Measurements from ENCODE around the gene MEIG1.
"Not testable (repeated sequence)": the region's sequence is repeated elsewhere in the genome, so short reads cannot be mapped to it uniquely, and the experiment has no call there.

MEIG1 gene

DNA sequence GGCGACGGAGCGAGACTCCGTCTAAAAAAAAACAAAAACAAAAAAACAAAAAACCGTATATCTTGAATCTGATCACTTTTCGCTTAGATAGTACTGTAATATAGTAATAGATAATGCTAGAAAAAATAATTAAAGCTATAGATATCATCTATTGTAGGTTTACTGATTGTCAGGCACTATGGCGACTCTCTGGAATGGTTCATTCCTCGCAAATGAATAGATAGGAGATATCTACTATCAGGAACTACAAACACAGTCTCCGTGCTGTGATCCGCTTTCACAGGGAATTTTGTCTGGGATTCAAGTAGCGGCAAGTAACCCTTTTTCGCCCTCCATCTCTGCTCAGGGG lies 342 bp upstream of the MEIG1 start:
- no peak for DNase-seq

DNA sequence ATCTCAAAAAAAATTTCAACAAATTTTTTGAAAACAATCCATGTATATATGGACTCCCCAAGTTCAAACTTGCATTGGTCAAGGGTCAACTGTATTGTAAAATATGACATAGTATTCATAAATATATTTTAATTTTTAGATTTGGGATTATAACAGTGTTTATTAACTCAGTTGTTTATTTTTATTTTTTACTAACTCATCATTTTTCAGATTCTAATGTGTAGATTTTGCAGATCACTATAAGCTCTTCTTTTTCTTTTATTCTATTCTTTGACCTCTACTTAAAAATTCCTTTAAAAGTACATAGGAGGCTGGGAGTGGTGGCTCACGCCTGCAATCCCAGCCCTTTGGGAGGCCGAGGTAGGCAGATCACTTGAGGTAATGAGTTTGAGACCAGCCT lies 8.7 kb downstream of the MEIG1 start:
- no peak for DNase-seq

DNA sequence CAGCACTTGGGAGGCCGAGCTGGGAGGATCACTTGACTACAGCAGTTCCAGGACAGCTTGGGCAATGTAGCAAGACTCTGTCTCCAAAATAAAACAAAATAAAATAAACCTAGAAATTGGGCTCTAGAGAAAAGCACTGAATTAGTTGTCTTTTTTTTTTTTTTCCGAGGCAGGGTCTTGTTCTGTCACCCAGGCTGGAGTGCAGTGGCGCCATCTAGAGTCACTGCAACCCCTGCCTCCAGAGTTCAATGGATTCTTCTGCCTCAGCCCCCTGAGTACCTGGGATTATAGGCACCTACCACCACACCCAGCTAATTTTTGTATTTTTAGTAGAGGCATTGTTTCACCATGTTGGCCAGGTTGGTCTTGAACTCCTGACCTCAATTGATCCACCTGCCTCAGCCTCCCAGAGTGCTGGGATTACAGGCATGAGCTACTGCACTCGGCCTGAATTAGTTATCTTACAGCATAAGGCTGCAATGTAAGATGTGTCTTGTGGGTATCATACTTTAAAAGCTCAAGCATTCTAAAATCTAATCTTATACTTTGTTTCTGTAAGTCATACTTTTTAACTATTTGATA lies 12.8 kb downstream of the MEIG1 start:
- peak; percentile 28 for DNase-seq

DNA sequence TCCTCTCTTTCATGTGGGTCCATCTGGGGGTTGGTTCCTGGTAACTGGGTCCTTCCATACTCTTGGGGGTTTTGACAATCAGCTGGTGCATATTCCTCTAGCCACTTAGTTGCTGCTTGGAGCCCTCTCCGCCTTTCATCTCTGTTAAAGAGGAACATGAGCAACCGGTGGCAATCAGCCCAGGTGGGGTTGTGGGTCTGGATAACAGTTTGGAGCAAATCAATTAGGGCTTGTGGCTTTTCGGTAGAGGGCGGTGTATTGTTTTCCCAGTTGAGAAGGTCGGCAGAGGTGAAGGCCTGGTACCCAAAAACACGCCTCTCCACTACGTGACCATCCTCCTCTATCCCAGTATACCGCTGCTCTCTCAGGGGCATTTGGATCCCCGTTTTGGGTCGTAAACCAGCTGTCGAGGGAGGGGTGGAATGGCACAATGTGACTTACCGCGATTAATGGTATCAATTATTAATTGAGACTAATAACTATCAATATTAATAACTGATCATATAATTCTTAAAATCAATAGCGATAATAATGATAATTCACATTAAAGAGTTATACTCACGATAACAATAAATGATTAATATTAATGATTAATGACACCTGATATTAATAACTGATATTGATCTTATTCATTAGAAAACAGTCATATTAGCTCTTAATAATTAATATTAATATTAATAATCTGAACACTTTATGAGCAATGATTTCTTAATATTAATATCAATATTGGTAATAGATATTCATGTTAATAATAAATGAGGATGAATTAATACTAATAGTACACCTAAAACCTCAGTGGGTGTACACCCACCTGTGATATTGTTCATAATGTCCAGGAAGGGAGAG lies 15.2 kb downstream of the MEIG1 start:
- DNase-seq = not testable (repeated sequence)

DNA sequence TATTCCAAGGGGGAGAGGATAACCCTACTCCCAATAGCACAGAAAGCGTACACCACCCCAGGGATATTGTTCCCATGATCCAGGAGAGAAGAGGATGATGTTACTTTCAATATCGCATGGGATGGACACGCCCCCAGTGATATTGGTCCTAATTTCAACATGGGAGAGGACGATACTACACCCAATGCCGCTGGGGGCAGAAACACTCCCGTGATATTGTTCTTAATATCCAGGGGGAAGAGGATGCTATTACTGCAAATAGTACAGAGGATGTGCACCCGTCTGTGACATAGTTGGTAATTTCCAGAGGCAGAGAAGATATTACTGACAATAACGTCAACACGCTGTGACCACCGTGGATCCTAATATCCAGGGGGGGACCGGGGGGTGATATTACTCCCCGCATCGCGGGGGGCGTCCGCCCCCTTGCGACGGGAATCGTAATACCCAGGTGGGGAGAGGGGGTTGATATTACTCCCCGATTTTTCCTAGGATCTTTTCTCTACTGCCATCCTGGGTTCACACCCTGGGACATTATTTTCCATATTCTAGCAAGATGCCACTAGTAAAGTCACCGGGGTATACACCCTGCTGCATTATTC lies 16.6 kb downstream of the MEIG1 start:
- DNase-seq = no peak

DNA sequence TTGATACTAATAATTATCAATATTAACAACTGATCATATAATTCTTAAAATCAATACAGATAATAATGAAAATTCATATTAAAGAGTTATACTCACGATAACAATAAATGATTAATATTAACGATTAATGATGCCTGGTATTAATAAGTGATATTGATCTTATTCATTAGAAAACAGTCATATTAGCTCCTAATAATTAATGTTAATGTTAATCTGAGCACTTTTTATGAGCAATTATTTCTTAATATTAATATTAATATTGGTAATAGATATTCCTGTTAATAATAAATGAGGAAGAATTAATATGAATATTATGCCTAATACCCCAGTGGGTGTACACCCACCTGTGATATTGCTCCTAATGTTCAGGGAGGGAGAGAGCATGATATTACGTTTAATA lies 23.6 kb downstream of the MEIG1 start:
- DNase-seq = no peak

DNA sequence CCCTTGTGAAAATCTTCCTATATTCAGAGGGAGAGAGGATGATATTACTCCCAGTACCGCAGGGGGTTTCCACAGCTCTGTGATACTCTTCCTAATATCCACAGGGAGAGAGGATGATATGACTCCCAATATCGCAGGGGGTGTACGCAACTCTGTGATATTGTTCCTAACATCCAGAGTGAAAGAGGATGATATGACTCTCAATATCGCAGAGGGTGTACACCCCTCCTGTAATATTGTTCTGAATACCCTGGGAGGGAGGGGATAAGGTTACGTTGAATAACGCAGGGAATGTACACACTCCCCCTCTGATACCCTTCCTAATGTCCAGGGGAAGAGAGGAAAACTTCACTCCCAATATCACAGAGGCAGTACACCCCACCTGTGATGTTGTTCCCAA lies 30.4 kb downstream of the MEIG1 start:
- DNase-seq = not testable (repeated sequence)

DNA sequence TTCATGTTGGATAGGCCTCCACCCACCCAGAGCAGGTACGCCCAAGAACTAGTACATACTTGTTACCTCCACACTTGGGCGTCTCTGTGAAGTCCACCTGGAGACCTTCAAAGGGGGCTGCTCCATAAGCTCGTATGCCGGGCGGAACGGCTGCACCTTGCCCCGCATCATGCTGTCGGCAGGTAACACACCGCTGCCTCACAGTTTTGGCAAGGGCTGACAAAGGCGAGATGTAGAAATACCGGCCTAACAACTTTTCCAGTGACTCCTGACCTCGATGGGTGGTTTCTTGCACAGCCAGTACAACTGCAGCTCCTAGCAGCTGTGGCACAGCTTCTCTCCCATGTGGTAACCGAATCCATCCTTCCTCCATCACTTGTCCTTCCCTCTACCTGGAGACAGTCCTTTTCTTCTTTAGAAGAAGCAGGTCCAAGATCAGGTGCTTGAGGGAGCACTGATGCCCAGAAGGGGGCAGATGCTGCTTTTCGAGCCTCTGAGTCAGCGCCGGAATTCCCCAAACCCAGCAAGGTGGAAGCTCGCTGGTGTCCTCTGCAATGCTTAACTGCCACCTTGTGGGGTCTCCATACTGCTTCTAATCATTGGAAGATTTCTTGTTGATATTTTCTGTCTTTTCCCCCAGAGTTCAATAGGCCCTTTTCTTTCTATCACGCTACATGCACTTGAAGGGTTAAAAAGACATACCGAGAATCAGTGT lies 32.0 kb downstream of the MEIG1 start:
- not testable (repeated sequence) for DNase-seq

DNA sequence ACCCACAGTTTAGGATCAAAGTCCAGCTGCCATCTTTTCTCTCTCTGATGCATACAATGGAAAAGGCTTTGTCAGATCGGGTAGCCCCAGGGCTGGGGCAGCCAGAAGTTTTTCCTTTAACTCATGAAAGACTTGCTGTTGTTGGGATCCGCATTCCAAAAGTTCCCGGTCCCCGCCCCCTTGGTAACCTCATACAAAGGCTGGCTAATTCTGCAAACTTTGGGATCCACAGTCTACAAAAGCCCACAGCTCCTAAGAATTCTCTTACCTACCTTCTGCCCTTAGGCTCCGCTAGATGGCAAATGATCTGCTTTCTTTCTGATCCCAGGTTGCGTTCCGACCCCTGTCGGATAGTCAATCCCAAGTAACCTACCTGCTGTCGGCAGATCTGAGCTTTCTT lies 33.1 kb downstream of the MEIG1 start:
- DNase-seq = not testable (repeated sequence)

DNA sequence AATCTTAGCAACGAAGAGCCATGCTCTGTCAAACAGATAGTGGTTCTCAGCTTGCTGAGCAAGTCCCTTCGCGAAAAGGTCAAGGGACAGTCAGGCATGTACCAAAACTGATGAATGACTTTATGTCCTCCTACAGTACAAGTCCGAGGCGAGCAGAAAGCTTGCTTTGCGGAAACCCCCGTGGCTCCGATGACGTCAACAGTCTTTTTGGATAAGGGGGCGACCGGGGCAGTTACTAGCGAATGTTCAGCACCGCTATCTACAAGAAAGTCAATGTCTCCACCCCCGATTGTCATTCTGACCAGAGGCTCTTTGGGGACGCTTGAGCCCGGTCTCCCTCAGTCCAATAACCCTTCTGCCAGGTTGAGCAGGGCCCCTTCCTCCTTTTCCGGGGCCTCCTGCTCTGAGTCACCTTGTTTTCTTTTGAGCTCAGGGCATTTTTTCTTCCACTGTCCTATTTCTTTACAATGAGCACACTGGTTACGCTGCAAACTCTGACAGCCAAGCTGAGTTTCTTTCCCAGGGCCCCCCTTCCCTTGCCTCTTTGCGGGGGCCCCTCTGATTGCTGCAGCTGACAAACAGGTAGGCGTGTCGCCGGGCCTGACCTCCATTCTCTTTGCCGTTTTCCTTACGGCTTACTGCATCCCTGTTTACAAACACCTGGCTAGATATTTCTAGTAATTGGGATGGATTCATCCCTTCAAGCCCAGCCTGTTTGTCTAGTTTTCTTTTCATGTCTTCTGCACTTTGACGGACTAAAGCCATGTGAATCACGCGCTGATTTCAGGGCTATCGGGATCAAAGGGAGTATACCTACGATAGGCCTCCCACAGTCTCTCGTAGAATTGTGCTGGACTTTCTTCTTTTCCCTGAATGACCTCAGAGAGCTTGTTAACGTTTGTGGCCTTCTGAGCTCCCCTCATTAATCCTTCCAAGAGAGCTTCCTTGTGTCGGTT lies 34.6 kb downstream of the MEIG1 start:
- not testable (repeated sequence) for DNase-seq

DNA sequence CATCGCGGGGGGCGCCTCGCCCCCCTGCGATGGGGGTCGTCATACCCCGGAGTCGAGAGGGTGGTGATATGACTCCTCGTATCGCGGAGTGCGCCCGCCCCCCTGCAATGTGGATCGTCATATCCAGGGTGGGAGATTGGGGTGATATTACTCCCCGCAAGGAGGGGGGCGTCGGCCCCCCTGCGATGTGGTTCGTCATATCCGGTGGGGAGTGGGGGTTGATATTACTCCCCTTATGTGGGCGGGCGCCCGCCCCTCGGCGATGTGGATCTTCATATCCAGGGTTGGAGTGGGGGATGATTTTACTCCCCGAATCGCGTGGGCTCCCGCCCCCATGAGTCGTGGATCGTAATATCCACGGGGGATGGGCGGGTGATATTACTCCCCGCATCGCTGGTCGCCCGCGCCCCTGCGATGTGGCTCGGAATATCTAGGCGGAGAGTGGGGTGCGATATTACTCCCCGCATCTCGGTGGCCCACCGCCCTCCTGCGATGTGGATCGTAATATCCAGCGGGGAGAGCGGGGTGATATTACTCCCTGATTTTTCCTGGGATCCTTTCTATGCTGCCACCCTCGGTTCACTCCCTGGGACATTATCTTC lies 36.9 kb downstream of the MEIG1 start:
- DNase-seq = peak; percentile 22

DNA sequence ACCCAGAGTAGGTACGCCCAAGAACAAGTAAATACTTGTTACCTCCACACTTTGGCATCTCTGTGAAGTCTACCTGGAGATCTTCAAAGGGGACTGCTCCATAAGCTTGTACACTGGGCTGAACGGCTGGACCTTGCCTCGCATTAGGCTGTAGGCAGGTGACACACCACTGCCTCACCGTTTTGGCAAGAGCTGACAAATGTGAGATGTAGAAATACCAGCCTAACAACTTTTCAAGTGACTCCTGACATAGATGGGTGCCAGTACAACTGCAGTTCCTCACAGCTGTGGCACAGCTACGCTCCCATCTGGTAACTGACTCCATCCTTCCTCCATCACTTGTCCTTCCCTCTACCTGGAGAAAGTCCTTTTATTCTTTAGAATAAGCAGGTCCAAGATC lies 54.3 kb downstream of the MEIG1 start:
- not testable (repeated sequence) for DNase-seq

DNA sequence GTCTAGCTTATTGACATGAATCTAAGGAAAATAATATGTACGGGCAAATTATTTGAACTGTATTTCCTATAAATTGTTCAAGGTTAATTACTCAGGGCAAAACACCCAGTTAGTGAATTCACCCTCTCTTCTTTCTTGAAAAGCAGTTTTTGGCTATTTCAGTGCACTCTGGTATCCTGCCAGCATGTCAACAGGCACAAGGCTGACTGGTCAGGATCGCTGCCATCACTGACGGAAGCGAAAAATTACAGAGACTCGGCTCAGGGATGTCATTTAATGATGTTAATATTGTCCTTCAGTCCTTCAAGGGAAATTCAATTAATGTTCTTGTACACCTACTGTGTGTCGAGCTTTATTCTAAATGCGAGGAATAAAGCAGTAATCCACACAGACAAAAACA lies 56.3 kb downstream of the MEIG1 start:
- no peak for DNase-seq

DNA sequence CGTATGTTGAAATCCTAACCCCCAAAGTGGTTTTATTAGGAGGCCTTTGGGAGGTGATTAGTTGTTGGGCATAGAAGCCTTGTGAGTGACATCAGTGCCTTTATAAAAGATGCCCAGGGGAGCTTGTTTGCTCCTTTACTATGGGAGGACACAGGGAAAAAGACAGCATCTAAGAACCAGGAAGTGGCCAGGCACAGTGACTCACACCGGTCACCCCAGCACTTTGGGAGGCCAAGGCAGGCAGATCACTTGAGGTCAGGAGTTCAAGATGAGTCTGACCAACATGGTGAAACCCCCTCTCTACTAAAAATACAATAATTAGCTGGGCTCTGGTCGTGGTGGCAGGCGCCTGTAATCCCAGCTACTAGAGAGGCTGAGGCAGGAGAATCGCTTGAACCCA lies 61.8 kb downstream of the MEIG1 start:
- DNase-seq = not testable (repeated sequence)

All from right hindlimb (tissue), 1 donor.